NCI-H187 treated with DMSO at 0.1 percent for 48 hours (cell line): ENCODE measurements around the gene PKM.

Source experiments
- DNase-seq: peaks from one replicate; lab custom pipeline; 2025; lab: John Stamatoyannopoulos, UW

Gene PKM

DNA sequence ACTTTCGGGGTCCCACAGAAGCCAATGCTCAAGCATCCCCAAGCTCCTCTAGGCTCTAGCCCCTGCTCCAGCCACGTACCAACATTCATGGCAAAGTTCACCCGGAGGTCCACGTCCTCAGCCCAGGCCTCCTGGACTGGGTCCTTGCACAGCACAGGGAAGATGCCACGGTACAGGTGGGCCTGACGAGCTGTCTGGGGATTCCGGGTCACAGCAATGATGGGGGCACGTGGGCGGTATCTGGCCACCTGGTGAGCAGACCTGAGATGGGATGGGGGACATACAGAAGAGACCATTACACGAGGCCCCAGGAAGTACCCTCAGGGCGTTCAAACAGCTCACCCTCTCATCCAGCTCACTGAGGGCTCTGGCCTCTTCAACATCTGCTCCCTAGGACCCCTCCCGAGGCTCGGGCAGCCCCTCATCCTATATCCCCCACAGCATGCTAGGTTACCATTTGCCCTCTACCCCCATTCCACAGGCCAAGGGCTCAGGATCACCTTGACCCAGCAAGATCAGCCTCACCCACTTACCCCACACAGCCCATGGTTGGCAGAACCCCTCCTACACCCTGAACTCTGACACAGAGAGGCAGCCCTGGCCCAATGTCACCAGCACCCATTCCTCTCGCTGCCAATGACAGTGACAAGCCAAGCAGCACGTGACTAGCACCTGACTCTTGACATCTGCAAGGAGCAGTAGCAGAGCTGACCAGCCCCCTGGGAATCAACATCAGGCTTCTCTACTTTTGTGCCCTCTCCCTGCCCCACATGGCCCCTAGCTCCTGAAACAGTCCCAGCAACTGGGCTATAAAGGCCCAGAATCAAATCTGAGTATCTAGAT is 30.4 kb downstream of the PKM start:
- DNase-seq, result no peak

- peak; percentile 25 for DNase-seq
These were observed 31.2 kb downstream of the PKM start for GRCh38 chr15:72199721-72200212.

DNA sequence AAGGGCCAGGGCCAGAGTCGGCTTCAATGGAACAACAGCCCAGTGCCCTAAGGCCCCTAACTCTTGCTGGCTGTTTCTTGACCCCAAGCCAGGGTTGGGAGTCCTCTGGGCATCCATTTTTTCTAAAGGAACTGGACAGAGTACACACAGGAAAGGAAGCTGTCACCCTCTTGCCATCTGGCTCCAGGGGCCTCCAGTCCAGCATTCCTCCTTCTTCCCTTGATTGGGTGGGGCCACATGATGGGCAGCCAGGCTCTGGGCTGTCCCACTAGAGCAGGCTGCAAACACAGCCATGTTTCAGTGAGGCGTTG is 31.8 kb downstream of the PKM start:
- DNase-seq, result no peak

- peak; percentile 84 for DNase-seq
These were observed 32.4 kb downstream of the PKM start for GRCh38 chr15:72198356-72199204.

GRCh38 chr15:72197460-72198355 is 33.3 kb downstream of the PKM start, which contains the start of gene GRAMD2A:
TSS of gene GRAMD2A (minus strand) at chr15:72197787.
- DNase-seq, result no peak

DNA sequence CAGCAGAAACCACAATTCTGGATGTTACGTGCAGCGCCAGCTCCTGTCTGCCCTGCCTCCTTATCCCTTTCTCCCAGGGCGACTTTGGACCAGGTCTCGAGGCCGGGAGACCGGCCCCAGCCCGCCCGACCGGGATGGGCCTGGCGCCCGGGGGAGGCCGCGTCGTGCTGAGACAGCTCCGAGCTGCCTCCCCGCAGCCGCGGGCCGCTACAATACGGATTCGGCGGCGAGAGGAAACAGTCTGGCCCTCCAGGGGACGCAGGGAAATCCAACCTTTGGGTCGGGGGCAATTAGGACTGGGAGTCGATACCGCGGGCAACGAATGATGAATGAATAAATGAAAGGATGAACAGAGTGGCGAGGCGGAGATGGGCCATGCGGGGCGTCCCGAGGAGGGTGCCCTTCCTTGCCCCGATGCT is 33.9 kb downstream of the PKM start:
- no peak for DNase-seq

- DNase-seq, result no peak
These were observed 34.5 kb downstream of the PKM start for GRCh38 chr15:72196409-72197040.

GRCh38 chr15:72195101-72195511 is 35.9 kb downstream of the PKM start:
- DNase-seq, result no peak

DNA sequence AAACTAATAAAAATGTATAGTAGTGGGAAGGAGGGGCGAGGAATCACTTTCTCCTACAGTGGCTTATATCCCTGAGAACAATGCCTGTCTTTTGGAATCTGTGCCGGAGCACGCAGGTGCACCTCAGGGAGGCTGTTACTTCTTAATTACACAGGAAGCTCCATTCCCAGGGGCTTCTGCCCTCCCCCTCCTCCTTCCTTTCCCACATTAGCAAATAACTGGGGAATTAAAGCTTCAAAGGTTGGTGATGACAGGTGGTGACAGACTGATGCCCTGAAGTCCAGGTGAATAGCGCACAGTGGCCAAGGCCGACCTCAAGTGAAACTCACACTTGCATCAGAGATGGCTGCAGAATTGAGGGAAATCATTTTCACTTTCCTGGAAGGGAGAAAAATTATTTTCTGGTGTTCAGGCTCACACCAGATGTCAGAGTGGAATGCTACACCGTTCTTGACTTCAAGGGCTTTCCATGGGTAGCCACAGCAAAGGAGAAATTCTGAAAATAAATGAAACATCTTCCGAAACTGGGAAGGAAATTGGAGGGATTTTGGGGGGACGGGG is 37.1 kb downstream of the PKM start:
- DNase-seq, result no peak

DNA sequence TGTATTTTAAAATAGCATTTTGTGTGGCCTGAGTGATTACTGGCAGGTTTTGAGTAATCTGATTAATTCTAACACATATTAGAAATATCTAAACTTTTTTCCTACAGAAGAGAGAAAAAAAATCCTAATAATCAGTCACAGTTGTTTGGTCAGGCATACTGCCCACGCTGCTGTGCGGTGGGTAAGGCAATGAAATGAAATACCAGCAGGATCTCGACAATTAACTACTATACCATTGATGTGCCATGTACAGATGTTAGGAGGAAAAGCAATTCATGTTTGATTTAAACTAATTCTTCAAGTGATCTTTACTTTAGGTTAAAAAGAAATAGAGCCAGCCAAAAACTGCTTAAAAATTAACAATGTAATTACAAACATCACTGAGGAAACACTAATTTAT is 38.6 kb downstream of the PKM start:
- DNase-seq, result no peak

GRCh38 chr15:72189250-72189902 is 41.6 kb downstream of the PKM start:
- no peak for DNase-seq

- no peak for DNase-seq
These were observed 46.7 kb downstream of the PKM start for GRCh38 chr15:72184165-72184811.

GRCh38 chr15:72183781-72184164 is 47.2 kb downstream of the PKM start:
- DNase-seq, result no peak

GRCh38 chr15:72182673-72183072 is 48.3 kb downstream of the PKM start:
- no peak for DNase-seq

DNA sequence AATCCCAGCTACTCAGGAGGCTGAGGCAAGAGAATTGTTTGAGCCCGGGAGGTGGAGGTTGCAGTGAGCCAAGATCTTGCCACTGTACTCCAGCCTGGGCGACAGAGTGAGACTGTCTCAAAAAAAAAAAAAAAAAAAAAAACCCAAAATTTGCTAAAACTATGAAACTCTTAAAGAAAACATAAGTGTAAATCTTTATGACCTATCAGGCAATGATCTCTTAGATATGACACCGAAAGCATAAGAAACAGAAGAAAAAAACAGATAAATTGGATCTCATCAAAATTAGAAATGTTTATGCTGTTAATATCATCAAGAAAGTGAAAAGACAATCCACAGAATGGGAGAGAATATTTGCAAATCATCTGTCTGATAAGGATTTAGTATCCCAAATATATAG is 48.7 kb downstream of the PKM start:
- no peak for DNase-seq

DNA sequence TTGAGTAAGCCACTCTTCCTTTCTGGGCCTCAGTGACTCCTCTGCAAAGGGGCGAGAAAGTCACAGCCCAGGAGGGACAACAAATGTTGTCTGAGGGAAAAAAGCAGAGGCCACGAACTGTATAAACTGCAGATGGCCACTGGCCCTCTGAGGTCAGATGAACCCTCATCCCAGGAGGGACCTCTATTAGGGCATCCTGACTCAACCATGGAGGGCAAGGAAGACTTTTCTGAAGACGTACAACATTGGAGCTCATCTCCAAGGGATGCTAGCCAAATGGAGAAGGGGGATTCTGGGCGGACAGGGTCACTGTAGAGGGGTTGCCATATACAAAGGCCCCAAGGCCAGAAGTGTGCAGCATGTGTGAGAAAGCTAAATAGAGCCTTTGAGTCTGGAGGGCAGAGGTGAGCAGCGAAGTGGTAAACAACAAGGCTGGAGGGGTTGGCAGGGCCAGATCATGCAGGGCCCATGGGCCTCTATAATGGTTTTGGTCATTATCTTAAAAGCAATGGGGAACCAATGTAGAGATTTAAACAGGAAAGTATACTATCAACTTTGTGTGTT is 50.1 kb downstream of the PKM start:
- no peak for DNase-seq

DNA sequence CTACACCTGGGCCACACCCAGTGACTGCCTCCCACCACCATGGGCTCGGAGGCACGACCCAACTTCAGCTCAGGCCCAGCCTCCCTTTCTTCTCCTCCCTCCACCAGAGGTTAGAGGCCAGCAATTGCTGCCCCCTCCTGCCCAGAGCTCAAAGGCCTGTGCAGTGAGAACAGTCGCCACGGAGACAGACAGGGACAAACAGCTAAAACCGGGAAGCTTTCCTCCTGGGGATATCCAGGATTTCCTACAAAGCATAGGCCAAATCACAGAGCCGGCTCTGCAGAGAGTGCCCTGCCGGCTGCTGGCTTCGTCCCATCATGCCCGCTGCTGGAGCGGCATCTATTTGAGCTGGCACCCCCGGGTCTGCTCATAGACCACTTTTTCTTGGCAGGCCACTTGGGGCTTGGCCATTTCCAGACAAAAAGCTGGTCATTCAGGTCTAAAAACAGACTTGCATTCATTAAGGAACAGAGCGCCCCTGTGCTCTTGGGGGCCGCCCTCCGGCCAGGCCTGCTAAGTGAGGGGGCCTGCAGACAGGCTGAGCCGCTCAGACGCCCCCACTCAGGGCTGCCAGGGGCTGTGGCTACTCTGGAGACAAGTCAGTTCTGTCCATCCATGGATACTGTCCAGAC is 50.9 kb downstream of the PKM start:
- no peak for DNase-seq

DNA sequence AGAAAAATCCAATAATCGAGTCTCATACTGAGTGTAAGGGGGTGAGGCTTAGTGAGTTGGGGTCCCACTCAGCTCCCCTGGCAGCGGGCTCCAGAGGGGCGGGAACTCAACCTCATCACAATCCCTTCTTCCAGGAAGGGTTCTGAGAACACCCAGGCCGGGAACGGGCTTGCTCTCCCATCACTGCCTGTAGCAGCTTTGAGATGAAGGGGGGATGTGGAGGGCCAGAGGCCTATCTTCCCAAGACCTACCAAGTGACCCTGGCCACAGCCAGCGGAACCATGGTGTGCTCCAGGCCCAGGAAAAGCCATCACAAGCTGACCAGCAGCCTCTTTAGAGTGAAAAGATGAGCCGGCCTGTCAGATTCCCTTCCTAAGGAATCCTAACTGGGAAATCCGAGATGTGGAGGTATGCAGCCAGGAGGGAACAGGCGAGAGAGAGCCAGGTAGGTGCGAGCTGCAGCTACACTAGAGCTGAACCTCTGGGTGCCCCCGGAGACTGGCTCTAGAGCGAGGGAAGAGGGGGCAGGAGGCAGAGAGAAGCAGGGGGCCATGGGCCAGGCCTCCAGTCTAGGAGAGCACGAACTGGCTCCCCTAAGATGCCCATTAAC is 51.9 kb downstream of the PKM start:
- DNase-seq, result no peak

DNA sequence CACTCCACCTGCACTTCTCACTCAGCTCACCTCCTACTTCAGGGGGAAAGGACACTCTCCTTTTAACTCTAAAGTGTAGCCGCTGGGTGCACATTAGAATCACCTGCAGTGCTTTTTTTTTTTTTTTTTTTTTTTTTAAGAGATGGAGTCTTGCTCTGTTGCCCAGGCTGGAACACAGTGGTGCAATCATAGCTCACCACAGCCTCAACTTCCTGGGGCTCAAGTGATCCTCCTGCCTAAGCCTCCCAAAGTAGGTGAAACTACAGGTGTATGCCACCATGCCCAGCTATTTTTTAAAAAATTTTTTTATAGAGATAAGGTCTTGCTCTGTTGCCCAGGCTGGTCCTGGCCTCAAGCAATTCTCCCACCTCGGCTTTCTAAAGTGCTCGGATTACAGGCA is 54.2 kb downstream of the PKM start:
- no peak for DNase-seq
